Endodermal cell (in vitro differentiated cells): ENCODE results near the gene TBC1D16. TPM values are rescaled to one million over a fixed set of nuclear protein-coding genes. Genes with fewer than 3 reads are reported as not detected.
A peak's percentile ranks its signal among the peaks of the same experiment; 100 is the strongest.

Source experiments
- DNase-seq: peaks from one replicate; pipeline ENCODE4 v3.0.0-alpha.2; 2017
- H3K27ac ChIP-seq: 2 replicates; pipeline ENCODE4 v1.5.1; 2013; ENCODE audit warnings: mild to moderate bottlenecking, low read depth, low read length, moderate library complexity
- H3K27me3 ChIP-seq: 2 replicates; pipeline ENCODE4 v1.6.1; 2013; ENCODE audit warnings: mild to moderate bottlenecking, low read length, moderate library complexity; ENCODE audit not compliant: insufficient read depth, control insufficient read depth, poor library complexity, severe bottlenecking
- H3K36me3 ChIP-seq: 2 replicates; pipeline ENCODE4 v1.7.0; 2013; ENCODE audit warnings: mild to moderate bottlenecking, low read length, moderate library complexity; ENCODE audit not compliant: control insufficient read depth, insufficient read depth
- H3K4me1 ChIP-seq: one replicate; pipeline ENCODE4 v1.7.0; 2013; ENCODE audit warnings: low read length; ENCODE audit not compliant: control insufficient read depth, insufficient read depth
- H3K4me3 ChIP-seq: 2 replicates; pipeline ENCODE4 v1.5.1; 2013; ENCODE audit warnings: mild to moderate bottlenecking, low read length, moderate library complexity
- H3K9ac ChIP-seq: 2 replicates; pipeline ENCODE4 v1.6.1; 2013; ENCODE audit warnings: mild to moderate bottlenecking, low read length, moderate library complexity; ENCODE audit not compliant: poor library complexity, severe bottlenecking; ENCODE audit errors: extremely low read depth
- H3K9me3 ChIP-seq: 2 replicates; pipeline ENCODE4 v1.6.1; 2013; ENCODE audit warnings: mild to moderate bottlenecking, low read length, moderate library complexity; ENCODE audit not compliant: control insufficient read depth
- H3K27ac Mint-ChIP-seq: 2 replicates; pipeline ENCODE4 v1.8.0; 2020; ENCODE audit warnings: mixed read lengths
- H3K27me3 Mint-ChIP-seq: 2 replicates; pipeline ENCODE4 v1.8.0; 2021; ENCODE audit warnings: mild to moderate bottlenecking, mixed read lengths; ENCODE audit not compliant: insufficient read depth
- H3K36me3 Mint-ChIP-seq: 2 replicates; pipeline ENCODE4 v1.8.0; 2020; ENCODE audit warnings: low read depth, mixed read lengths
- H3K4me1 Mint-ChIP-seq: 2 replicates; pipeline ENCODE4 v1.8.0; 2020; ENCODE audit warnings: mixed read lengths
- H3K4me3 Mint-ChIP-seq: 2 replicates; pipeline ENCODE4 v1.8.0; 2020; ENCODE audit warnings: mild to moderate bottlenecking, moderate library complexity, mixed read lengths
- H3K9me3 Mint-ChIP-seq: 2 replicates; pipeline ENCODE4 v1.8.0; 2020; ENCODE audit warnings: mild to moderate bottlenecking, mixed read lengths
- CTCF ChIP-seq: fragments of 200-600 bp; sonication (generic); conservative IDR thresholded peaks from 2 replicates; pipeline ENCODE4 v1.5.0; 2021; ENCODE audit warnings: antibody characterized with exemption, mild to moderate bottlenecking
- WGBS, 2 experiments: methylation state at CpG; one replicate each; pipeline versions ENCODE4 v1.1.5 to v1.1.7; 2013; ENCODE audit warnings: missing lambda C conversion rate in 2 of 2, mixed read lengths in 1 of 2; ENCODE audit not compliant: insufficient coverage in 1 of 2, insufficient read length in 1 of 2; 5-methylcytosine and 5-hydroxymethylcytosine counted together
- total RNA-seq, 2 donors: library from RNA; stranded (reverse); fragmentation: NEBNext Ultra II Directional in 1 of 2; extraction: Animal tissue kit (Norgen Biotek cat#: 25700) in 1 of 2; gene quantifications; 2 replicates in 1 of 2; 3 replicates in 1 of 2; pipeline ENCODE4 v1.2.1, GENCODE V29; 2021

Gene TBC1D16
- total RNA-seq, 2 donors from 2014 or later = 88.2 to 116 TPM

GRCh38 chr17:79981090-79981489 is 54.6 kb downstream of the TBC1D16 start:
- H3K36me3 ChIP-seq = peaks cover 6% of the 10 kb centered on the region
- Mint-ChIP-seq H3K36me3 (peaks cover 9% of the 10 kb centered on the region), H3K4me3 (no peak overlapping the region), H3K4me1 (peaks cover 9% of the 10 kb centered on the region), H3K9me3 (no peaks in the 10 kb centered on the region), H3K27me3 (no peaks in the 10 kb centered on the region), H3K27ac (peak overlapping the region; percentile 20)
- H3K4me3 ChIP-seq = no peak overlapping the region
- DNase-seq = no peak
- no peak for TF ChIP-seq CTCF
- no peaks in the 10 kb centered on the region for H3K9me3 ChIP-seq
- no peak overlapping the region for H3K9ac ChIP-seq
- 92 to 93% methylated on average over 12 to 15 of the region's 15 CpGs for WGBS, 2 experiments
- H3K27ac ChIP-seq = no peak overlapping the region
- no peaks in the 10 kb centered on the region for H3K4me1 ChIP-seq
- H3K27me3 ChIP-seq = no peaks in the 10 kb centered on the region

GRCh38 chr17:79980246-79981043 is 55.2 kb downstream of the TBC1D16 start:
- no peaks in the 10 kb centered on the region for H3K27me3 ChIP-seq
- Mint-ChIP-seq H3K4me1 (peaks cover 9% of the 10 kb centered on the region), H3K4me3 (no peak overlapping the region), H3K27me3 (no peaks in the 10 kb centered on the region), H3K36me3 (peaks cover 9% of the 10 kb centered on the region), H3K9me3 (no peaks in the 10 kb centered on the region), H3K27ac (no peak overlapping the region)
- peak; percentile 45 for DNase-seq
- H3K27ac ChIP-seq = no peak overlapping the region
- peaks cover 6% of the 10 kb centered on the region for H3K36me3 ChIP-seq
- H3K9ac ChIP-seq = no peak overlapping the region
- H3K4me1 ChIP-seq = peaks cover 3% of the 10 kb centered on the region
- WGBS, 2 experiments = 92 to 99% methylated on average over 14 to 23 of the region's 23 CpGs
- no peak overlapping the region for H3K4me3 ChIP-seq
- no peaks in the 10 kb centered on the region for H3K9me3 ChIP-seq
- TF ChIP-seq CTCF = no peak

GRCh38 chr17:79979816-79980215 is 55.9 kb downstream of the TBC1D16 start:
- H3K4me3 Mint-ChIP-seq = no peak overlapping the region
- Histone ChIP-seq H3K36me3 (peaks cover 6% of the 10 kb centered on the region), H3K4me1 (peaks cover 3% of the 10 kb centered on the region), H3K9ac (no peak overlapping the region), H3K27me3 (no peaks in the 10 kb centered on the region), H3K27ac (no peak overlapping the region), H3K9me3 (no peaks in the 10 kb centered on the region), H3K4me3 (no peak overlapping the region)
- no peak for TF ChIP-seq CTCF
- peak; percentile 42 for DNase-seq
- H3K27me3 Mint-ChIP-seq = no peaks in the 10 kb centered on the region
- no peaks in the 10 kb centered on the region for H3K9me3 Mint-ChIP-seq
- WGBS, 2 experiments = 94 to 96% methylated on average over 6 to 12 of the region's 12 CpGs
- peaks cover 10% of the 10 kb centered on the region for H3K4me1 Mint-ChIP-seq
- H3K27ac Mint-ChIP-seq = no peak overlapping the region
- peaks cover 9% of the 10 kb centered on the region for H3K36me3 Mint-ChIP-seq
